ENCODE results near the gene COL18A1. TPM values are rescaled to one million over a fixed set of nuclear protein-coding genes. Genes with fewer than 3 reads are reported as not detected.
"Not testable (repeated sequence)": the region's sequence is repeated elsewhere in the genome, so short reads cannot be mapped to it uniquely, and the experiment has no call there.

The COL18A1 gene
- total RNA-seq (2014; rRNA removed; shearing (Covaris generic)): 8.4 and 15.1 TPM in 2 replicates

DNA sequence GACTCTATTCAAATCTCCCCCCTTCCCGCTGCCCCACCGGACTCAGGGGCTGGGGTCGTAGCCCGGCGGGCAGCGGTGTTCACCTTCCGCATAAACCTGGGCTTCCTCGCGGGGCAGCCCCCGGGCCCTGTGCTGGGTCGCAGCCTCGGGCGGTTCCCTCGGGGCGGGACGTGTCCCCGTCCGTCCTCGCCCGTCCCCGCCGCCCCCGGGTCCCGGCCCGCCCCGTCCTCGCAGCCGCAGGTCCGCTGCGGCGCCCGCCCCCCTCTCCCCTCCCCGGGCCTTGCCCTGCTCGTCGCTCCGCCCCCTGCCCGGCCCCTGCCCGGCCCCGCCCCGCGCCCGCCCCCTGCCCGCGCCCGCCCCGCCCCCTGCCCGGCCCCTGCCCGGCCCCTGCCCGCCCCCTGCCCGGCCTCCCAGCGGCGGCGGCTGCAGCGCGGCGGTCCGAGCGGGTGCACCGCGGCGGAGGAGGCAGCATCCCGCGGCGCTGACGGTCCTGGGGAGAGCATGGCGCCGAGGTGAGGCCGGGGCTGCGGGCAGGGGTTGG, at the start of gene COL18A1:
COL18A1 (plus strand) TSS at position 436 of the 541 bp plus-strand sequence; CDS start at position 502, 66 bp downstream.
- no peak for DNase-seq (ENCODE audit: low spot score)

DNA sequence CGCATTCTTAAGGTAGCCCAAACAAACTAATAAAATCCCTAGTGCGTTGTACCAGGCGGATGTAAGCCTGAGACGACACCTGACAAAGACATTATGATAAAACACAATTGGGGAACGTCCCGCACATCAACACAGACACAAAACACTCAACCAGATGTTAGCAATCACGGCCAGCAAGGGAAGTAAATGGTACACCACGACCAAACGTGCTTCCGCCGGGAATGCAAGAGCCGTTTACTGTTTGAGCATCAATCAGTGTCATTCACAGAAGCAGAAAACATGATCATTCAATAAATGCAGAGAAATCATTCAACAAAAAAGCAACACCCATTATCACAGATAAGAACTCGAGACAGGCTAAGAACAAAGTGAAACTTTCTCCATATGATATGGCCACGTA, 49.4 kb upstream of the COL18A1 start:
- DNase-seq (ENCODE audit: low spot score): no peak

DNA sequence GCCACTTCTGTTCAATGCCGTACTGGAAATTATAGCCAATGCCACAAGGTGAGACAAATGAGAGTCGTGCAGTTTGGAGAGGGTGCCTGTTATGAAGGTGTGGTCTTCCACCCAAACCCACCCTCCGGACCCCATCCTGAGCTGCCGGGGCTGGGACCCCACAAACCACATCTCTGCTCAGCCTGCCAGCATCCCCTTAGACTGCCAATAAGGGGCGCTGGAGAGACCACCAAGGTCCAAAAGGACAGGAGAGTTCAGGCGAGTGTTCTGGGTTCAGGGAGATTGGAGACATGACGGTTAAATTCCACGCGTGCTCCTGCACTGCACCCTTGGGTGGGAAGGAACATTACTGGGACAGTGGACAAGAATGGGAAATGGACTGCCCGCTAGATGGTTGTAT, 48.7 kb upstream of the COL18A1 start:
- DNase-seq (ENCODE audit: low spot score): no peak

DNA sequence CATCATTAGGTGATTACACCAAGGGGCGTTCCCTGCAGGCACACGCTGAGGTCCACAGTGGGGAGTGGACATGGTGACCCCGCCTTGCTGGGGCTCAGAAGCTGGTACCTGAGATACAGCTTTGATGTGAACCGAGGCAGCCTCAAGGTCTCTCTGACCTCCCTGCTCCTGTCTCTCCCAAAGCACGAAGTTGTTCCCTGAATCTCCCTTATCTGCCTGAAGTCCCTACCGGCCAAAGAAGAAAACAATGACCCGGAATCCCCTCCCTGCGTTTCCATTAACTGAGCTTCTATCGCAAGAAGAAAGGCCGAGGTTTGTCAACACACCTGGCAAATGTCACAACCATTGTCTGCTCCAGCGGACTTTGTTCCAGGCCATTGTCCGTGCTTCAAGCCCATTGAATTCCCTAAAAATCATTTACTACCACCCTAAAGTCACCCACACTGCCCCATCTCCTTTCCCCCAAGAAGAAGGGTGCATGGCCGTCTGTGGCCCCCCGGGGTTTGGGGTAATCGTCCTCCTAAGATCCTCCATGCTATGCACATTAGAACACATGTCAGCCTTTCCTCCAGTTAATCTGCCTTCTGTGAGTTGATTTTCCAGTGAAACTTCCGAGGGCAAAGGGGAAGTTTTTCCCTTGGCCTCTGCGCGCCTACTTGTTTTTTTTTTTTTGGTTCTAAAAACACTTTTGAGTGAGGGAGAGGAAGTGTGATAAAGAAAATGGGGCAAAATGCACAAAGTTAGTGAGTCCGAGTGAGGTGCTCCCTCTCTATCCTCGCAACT, 48.1 kb upstream of the COL18A1 start:
- DNase-seq (ENCODE audit: low spot score): no peak

DNA sequence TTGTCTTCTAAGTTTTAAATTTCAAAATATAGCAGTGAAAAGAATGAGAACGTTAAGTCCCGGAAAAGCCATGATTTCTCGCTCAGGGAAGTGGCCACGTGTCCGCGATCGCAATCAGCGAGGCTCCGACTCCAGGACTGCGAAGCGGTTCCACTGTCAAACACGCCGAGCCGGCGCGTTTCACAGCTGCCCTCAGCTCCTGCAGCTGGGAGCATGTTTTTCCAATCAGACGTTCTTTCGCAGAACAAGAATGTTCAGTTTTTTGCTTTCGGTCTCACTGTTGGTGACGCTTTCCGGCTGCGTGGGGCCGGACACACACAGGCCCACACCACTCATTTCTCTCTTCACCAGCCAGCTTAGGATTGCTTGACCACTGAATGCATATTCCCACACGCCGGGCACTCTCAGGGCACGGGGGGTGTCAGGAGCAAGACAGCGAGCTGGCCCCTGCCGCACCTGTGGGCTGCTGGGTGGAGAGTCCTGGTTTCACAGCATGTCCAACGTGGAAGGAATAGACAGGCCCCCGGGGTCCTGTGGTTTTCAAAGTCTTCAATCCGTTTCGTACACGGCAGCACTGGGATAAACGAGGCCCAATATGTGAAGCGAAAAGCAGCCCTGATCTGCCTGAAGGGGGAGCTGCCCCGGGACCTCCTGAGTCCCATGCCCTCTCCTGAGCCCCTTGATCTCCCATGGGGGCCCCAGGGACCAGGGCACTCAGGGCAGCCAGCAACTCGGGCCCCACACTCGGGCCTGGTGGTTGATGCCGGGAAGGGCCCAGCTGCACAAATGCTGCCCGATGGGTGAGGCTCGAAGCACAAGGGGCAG, 47.3 kb upstream of the COL18A1 start:
- no peak for DNase-seq (ENCODE audit: low spot score)

DNA sequence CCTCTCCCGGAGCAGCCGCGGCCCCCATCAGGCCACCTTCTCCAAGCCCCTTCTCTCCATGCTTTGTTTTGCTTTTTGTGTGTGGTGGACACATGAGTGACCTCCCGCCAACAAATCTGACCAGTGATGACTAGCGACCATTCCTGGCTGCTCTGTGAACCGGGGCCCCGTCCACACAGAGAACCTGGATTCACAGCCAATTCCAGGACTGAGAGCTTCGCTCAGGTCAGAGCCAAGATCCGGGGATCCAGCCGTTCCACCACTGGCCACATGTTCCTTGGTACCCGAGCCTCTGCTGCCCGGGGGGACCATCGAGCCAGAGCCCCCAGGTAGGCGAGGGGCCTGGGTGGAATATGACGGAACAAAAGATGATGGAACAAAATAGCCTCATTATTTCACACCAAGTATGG, 46.7 kb upstream of the COL18A1 start:
- DNase-seq (ENCODE audit: low spot score): no peak

DNA sequence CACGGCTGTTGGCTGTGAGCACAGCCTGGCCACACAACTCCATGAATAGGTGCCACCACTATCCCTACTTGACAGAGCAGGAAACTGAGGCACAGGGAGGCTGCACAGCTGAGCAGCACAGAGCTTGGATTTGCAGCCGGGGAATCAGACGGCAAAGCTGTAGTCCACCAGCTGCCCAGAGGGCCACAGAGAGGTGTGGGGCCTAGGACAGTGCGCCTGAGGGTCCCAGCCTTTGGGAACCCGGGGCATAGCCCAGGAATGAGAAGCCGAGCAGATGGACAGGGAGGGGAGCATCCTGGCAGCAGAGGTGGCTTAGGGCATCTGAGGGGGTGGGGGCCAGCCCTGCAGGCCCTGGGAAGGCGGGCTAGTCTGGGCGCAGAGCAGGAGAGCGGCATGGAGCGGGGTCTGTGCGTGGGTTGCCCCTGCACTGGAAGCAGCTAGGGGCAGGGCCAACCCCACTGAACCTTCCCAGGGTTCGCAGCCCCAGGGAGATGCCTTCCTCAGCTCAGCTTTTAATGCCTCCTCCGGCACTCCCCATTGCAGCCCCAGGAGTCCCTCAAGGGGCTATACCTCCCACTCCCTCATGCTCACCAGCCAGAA, 46.2 kb upstream of the COL18A1 start:
- DNase-seq (ENCODE audit: low spot score): no peak

DNA sequence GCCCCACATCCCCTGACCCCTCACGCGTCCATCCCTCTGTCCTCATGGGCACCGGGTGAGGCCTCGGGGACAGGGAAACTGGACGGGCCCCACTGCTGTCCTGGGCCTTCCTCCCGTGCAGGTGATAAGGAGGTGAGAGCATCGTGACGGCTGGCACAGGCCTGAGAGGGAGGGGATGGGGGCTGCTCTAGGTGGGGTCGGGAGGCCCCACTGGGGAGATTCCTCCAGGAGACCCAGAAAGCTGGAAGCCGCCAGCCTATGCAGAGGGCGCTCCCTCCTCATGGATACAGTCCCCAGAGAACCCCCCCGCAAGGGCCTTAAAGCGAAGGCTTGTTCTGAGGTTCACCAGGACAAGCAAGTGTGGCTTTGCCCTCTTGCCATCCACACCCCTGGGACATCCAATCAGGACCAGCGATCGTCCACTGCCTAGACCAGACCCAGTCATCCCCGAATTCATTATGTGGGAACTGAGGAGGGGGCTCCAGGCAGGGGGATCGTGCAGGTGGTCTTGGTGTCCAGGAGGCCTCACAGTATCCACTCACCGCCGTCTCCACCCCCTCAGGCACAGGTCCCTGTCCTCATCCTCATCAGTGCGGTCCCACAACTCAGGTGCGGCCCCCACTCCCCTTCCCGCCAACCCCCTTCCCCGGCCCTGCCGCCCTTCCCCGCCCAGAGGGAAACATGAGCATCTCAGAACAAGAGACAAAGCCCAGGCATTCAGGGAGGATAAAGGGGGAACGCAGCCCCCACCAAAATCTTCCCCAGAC, 45.3 kb upstream of the COL18A1 start:
- DNase-seq (ENCODE audit: low spot score): no peak

DNA sequence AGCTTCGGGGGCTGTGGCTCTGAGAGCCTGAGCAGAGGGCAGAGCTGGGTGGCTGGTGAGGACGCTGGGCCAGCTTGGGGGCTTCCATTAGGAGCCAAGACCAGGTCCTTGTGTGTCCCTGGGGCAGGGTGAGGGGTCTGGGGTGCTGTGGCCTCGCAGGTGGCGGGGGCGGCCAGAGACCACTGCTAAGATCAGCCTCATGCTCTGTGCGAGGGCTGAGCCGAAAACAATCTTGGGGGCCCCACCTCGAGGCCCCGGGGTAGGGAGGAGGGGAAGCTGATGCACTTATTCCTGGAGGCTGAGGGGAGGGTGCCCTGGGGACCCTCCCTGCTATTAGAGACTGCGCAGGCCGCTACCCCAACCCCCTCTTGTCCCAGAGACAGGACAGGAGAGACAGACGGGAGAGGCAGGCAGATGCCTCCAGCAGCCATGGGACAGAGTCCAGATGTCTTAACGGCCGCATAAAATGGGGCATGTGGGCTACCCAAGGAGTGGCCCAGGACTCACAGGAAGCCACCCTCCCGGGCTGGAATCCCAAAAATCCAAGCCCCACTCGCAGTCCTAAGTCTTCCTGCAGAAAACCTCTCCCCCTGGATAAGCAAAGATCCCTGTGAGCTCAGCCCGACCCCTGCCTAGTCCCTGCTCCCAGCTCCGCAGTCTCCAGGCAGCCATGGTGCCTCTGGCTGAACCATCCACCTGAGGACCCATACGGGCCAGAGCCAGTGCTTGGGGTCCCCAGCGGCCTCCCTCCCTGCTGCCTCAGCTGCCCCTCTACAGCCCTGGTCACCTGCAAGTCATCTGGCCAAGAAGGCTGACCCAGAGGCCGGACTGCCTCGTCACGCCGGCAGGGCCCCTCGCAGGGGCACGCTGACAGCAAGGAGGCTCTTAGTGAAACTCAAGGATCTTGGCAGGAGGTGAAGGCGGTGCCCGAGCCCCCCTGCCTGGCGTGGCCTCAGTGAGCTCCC, 43.6 kb upstream of the COL18A1 start:
- no peak for DNase-seq (ENCODE audit: low spot score)

DNA sequence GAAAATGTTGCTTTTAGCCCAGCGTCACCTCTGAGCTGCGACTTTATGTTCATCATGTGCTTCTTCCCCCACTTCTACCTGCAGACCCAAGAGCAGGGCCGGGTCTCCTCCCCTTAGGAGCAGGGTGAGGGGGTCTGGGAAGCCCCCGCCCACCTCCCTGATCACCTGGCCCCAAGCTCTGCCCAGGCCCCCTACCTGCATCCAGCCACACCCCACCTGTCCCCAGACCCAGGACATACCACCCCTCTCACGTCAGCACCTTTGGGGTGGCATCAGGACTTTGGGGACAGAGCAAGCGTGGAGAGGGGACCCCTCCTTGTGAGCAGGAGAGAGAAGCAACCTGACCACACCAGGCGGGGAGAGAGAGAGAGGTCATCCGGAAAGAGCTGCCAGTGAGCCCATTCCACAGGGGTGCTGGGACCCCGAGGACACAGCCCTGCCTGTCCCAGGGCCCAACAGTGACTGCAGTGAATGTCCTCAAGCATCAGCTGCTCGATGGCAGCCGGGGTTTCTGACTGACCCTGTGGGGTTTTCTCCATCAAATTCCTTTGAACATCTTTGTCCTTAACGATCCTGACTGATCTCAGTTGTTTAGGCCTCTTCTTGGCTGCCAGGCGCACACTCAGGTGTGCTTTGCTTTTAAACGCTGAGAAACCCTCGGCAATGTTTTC, 42.8 kb upstream of the COL18A1 start:
- DNase-seq (ENCODE audit: low spot score): no peak

DNA sequence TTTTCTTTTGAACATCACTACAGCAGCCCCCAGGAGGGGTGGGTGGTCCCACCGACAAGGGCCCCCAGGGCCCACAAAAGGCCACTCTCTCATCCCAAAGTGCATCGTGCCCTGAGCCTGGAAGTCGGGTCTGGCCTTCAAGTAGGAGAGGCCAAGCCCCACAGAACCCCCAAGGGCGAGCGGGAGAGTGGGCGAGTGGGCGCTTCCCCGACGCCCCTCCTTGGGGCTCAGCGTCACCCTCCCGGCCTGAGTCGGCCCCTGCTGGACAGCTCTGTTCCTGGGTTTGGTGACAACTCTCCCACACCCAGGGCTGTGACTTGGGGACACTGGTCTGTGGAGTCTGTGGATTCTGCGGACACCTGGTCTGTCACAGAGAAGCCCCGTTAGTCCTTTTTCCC, 42.2 kb upstream of the COL18A1 start:
- DNase-seq (ENCODE audit: low spot score): no peak

DNA sequence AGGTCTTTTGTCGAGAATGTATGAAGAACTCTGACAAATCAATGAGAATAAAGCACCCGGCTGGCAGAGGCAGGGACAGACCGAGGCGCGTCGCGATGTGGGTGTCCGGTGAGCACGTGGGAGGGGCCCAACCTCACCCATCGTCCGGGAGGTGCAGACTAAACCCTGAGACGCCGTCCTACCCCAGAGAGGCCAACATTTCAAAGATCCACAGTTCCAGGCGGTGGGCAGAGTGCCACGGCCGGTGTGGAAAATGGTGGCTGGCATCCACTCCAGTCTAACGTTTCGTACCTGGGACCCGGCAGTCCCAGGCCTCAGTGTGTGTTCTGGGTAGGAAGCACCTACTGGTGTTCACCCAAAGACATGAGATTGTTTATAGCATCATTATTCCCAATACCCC, 41.7 kb upstream of the COL18A1 start:
- not testable (repeated sequence) for DNase-seq (ENCODE audit: low spot score)

DNA sequence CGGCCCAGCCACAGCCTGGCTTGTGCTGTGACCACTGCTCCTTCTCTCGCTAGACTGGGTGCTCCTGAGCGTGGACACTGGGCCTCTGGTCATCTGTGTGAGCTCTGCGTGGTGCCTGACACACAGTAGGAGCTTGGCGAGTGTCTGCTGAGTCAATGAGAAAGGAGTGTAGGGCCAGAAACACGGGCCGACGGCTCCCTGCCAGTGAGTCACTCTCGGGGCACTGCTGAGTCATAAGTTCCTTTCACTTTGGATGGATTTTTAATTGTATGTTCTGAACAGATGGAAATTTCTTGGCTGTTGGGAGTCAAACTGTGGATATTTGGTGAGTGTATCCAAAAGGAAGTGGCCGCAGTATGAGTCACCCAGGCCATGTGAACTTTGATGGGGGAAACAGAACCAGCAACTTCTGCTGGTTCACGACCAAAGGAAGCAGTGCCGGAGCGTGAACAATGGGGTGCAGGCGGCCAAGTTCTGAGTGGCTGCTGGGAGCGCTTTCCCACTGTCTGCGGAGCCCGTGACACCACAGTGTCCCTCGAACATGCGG, 41.0 kb upstream of the COL18A1 start:
- DNase-seq (ENCODE audit: low spot score): peak; percentile 99

DNA sequence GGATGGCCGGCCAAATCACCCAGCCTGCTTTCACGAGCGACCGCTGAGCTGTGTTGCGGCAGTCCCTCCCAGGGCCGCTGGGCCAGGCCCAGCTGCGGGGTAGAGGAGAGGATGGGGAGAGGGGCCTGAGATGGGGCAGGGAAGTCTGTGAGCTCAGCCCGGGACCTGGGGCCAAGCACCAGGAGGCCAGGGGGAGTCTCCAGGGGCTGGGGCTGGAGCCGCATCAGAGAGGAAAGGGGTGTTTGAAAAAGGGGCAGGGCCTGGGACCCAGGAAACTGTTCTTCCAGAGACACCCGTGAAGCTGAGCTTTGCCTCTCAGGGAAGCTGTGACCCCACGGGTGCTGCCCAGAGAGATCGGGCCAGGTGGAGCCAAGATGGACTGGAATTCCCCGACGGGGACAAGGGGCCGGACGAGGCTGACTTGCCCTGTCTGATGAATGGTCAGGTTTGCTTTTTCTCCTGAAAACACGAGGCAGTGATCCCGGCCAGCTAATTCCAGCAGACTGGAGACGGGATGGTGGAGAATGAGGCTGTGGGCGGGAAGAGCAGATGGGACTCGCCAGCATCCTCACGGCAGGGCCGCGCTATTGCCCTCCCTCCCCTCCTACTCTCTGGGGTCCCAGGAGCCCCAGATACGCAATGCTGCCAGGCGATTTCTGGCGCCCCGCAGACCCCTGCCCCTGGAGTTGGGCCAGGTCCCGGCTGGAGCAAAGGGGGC, 40.3 kb upstream of the COL18A1 start:
- DNase-seq (ENCODE audit: low spot score): peak; percentile 37

DNA sequence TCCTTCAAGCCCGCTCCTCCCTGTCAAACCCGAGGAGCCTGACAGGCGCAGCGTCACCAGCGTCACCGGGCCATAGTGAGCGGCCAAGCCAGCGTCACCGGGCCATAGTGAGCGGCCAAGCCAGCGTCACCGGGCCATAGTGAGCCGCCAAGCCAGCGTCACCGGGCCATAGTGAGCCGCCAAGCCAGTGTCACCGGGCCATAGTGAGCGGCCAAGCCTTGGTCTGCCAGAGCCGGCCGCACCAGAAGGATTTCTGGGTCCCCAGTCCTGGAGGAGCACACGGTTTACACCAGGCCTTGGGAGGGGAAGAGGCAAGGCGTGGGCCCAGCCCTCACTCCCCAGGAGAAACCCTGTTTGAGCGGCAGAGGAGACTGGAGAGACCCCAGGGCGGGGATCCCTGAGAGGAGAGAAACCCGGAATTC, 39.8 kb upstream of the COL18A1 start:
- no peak for DNase-seq (ENCODE audit: low spot score)

DNA sequence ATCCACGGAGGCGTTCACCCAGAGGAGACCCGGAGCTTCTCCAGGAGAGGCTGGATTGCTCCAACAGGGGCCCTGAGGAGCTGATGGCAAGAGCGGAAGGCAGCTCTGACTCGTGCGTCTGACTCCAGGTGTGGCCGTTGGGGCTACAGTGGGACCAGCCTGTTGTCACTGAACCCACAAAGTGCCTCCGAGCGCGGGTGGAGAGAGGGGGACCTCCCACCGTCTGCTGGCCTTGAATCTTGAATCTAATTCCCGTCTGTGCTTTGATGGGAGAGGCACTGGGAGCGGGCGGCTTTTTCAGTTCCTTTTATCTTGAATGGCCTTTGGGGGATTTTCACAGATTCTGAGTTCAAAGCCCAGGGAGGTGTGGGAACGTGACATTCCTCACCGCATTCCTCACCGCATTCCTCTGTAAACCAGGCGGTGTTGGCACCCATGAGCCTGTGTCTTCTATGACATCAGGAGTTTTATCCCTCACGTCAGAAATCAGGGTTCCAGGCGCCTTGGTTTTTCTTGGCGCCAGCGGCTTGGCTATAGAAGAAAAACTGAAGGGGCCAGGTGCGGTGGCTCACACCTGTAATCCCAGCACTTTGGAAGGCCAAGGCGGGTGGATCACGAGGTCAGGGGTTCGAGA, 39.2 kb upstream of the COL18A1 start:
- peak; percentile 71 for DNase-seq (ENCODE audit: low spot score)

DNA sequence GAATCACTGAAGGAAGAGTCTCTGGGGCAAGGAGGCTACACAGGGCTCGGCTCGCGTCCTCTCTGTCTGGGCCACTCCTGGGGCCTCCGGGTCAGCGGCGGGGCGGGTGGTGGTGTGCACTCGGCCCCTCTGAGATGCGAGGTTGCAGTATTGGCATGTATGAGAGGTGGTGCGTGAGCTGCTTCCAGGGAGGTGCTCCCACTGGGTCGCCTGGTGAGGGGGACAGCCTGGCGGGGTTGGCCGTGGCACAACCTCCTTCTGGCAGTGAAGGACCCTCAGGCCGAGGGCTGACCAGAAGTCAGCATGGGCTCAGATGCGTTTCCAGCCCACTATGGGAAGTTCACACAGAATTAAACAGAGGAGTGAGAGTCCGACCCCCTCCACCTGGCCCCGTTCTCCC, 38.5 kb upstream of the COL18A1 start:
- no peak for DNase-seq (ENCODE audit: low spot score)

DNA sequence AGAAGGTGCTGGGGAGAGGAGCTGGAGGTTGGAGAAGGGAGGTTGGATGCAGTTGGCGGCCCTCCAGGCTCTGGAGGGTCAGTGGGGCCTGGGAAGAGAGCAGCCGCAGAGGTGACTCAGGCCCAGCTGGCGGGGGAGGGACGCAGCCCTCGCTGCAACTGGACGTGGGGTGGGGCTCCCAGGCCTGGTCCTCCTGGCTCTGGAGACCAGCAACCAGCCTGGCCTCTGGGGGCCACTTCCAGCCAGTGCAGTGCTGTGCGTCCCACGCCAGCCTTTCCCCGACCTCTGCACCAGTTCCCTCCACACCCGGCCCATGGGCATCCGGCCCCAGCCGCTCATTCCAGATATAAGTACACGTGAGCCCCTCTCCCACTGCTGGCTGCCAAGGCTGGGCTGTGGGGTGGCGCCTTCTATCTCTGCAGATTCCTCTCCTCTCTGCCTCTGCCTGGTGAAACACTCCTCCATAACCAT, 38.0 kb upstream of the COL18A1 start:
- peak; percentile 77 for DNase-seq (ENCODE audit: low spot score)

All from H4 (cell line).